Hippocampal formation (tissue), 2 donors: ENCODE results near the gene MZF1.

Source experiments
- DNase-seq, 2 donors: peaks; one replicate each; lab custom pipeline; 2025; lab: John Stamatoyannopoulos, UW

Gene MZF1

DNA sequence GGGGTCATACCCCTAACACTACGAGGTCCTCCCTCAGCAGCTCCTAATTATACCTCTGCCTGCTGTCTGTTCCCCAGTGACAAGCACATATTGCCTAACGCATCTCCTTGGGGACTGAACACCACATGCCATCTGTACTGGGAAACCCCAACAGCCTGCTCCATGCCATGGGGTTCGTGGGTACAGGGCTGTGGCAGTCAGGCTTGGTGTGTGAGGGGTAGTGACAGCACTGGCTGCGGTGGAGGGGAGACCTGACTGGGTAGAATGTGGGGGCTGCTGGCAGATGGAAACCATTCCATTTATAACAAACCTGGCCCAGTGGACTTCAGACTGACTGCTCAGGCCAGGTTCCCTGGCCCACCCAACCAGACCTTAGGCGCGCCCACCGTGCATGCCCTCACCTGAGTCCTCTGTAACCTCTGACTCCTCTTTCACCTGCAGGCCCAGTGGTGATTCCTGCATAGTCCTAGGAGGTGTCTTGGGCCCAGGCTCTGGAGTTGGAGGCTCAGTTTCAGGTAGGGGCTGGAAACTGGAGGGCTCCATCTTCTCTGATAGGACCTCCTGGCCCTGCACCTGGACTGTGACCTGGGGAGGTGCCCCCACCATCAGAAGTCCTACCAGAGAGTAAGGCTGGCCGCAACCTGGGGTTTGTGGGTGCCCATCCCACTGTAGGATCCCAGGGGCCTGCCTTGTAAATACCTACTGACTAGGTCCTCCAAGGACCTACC, 3.0 kb downstream of the MZF1 start:
- DNase-seq, result no peak

DNA sequence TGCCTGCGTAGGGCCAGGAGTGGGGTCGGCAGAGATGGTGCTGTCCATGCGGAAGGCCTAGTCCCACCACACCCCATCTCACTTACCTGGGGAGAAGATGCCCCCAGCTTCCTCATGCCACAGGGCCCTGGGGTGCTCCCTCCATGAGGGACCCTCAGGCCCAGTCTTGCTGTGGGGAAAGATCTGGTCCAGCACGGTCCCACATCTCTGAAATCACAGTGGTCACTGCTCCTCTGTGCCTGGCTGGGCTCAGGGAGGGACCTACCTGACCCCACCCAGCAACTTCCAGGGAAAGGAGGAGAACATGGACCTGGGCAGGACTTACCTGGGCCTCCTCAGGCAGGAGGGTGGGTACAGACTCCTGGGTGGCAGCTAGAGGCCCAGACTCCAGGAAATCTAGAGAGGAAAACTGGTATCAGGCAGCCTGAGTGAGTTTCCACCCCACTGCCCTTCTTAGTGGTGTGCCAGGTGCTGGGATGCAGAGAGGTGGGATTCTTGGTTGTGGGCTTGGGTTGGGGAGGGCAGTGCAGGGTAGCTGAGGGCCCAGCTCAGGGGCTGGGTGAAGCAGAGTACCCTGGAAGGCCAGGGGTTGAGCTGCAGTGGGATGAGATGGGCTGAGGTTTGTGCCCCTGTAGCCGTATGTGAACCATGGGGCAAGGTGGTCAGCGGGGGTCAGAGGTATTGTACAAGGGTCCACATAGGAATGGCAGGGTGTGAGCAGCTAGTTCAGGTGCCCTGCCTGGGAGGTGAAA, 3.8 kb downstream of the MZF1 start:
- DNase-seq, result no peak

- DNase-seq, result no peak
Measured at GRCh38 chr19:58568453-58569130, 4.5 kb downstream of the MZF1 start.

DNA sequence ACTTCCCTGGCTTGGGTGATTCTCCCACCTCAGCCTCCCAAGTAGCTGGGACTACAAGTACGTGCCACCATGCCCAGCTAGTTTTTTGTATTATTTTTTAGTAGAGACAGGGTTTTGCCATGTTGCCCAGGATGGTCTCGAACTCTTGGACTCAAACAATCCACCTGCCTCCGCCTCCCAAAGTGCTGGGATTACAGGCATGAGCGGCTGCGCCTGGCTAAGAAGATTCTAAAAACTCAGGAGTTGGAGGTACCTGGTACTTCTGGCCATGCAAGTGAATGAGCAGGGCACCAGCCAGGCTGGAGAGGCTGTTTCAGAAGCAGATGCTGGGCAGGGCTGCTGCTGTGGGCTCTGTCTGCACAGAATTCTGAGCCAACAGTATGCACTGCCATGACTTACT, 6.1 kb downstream of the MZF1 start:
- DNase-seq, result no peak

DNA sequence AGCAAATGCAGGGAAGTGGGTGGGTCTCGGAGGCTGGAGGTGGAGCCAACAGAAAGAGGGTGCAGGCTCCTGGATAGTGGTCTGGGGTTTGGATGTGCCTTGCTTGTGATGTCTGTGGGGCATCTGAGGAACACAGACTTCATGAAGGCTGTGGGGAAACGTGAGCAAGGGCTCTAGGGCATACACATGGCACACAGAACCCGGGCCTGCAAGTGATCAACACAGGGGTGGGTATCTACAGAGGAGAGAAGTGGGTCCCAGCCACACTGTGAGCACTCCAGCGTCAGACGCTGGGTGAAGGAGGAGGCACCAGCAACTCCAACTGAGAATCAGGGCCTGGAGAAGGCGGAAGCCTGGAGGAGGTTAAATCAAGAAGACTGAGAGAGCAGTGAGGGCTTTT, 9.3 kb downstream of the MZF1 start:
- DNase-seq, result no peak

- no peak for DNase-seq
Measured at GRCh38 chr19:58563034-58563573, 10.0 kb downstream of the MZF1 start.

GRCh38 chr19:58562122-58563033, 10.8 kb downstream of the MZF1 start:
- no peak for DNase-seq

DNA sequence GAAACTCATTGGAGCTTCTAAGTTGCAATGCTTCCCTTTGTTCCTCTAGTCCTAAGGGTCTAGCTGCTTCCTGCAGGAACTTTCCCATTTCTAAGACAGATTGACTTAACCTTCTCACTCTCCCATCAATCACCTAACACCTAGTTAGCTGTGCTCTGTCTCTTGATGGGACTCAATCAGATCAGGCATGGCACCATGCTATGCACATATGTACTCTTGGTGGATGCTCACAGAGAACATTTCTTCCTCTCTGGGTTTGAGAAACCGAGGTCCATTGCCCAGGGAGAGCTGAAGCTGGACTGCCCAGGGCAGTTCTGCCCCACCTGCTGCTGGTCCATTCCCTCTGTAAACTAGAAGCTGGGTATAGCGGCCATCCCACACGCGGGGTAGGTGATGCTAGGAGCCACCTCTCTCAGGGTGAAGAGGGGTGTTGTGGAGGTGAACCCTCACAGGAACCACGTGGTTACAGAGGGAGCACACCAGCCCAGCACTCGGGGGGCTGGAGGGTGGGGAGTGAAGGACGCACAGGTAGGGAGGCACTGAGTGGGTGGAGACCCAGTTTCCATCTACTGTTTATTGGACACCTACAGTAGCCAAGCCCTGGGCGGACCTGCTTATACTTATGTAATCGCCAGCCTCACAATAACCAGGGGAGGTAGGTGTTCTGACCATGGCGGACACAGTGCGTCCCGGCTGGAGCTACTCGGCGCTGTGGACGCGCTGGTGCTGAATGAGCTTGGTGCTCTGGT, 11.6 kb downstream of the MZF1 start:
- DNase-seq, result no peak

DNA sequence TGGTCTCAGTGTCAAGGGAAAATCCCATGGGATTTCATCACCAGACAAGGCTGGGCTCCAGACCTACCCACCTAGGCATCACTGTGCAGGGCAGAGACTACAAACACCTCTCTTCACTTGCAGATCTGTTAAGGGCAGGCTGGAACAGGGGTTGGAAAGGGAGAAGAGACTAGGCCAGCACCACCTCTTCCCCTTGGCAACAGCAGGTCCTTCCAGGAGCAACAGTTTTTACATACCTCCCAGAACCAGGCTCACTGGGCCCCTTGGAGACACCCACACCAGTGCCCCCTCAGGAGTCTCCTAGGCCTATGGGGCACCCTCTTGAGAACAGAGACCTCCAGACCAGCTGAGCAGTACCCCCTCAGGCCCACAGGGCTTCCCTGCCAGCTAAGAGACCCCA, 12.2 kb downstream of the MZF1 start:
- DNase-seq, result no peak

DNA sequence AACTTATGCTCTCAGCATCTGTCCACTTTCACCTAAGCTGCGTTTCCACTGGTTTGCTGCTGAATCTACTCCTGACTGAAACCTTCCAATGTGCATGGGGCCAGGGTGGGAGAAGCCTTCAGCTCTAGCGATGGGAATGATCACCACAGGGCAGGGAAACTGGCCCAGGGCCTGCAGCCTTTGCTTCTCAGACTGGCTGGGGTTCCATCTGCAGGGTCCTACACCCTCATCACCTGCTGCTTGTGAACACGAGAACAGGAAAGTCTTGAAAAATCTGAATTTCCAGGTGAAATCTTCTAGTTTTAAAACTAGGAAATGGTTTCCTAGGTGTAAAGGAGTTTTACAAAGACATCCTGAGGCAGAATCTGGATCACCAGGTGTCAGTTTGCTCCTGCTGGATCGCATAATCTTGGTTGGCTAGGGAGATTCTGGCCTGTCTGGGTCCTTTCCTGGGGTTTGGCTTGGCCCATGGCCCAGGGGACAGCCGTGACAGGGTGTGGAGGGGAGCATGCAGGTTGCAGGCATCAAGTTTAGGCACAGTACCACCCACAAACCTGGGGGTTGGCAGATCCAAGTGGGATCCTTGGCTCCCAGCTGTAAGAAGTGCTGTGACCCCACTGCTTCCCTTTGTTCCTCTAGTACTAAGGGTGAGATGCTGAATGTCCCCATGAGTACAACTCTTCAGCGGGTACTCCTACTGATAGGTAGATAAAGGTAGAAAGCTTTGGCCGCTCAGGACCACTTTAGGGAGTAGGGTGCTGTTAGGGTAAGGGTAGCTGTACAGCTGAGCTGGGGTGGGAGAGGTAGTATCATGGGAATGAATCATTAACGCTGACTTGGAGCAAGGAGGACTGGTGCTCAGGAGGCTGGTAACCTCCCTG, 12.9 kb downstream of the MZF1 start:
- no peak for DNase-seq

GRCh38 chr19:58559275-58560006, 13.7 kb downstream of the MZF1 start:
- DNase-seq, result no peak

DNA sequence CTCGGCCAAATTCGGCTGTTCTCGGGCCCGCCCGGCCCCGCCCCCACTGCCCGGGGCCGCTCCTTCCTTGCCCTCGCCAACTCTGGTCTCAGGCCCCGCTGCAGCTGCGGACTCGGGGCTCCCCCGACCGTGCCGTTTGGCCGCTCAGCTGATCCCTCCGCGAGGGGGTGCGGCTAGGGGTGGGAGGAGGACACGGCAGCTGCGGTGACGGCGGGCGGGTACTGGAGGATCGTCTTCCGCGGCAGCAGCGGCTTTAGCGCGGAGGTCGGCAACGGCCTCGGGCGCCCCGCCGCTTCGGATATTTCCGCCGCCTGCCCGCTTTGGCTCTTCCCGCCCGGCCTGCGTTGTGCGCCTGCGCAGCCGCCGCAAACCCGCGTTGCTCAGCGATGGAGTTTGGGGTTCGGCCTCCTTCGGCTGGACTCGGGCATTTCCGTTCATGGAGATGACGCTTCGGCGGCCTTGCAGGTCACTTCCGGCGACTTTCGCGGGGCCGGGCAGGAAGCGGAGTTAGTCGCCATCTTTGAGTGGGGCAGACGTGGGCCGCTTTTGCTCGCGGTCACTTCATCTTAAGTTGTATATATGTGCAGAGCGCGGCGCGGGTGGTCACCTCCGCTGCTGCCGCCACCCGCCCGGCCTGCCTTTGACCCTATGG, 14.4 kb downstream of the MZF1 start:
- DNase-seq, result no peak

GRCh38 chr19:58558066-58558622, 15.0 kb downstream of the MZF1 start, which contains the start of gene UBE2M:
TSS of gene UBE2M (minus strand) at chr19:58558611. CDS start at chr19:58558381, 230 bp downstream.
- no peak for DNase-seq

- DNase-seq, result no peak
Measured at GRCh38 chr19:58557221-58558065, 15.7 kb downstream of the MZF1 start.

GRCh38 chr19:58556622-58557220, 16.4 kb downstream of the MZF1 start:
- no peak for DNase-seq

GRCh38 chr19:58555920-58556621, 17.1 kb downstream of the MZF1 start:
- no peak for DNase-seq
